NOMO-1 (cell line): Measurements from ENCODE around the gene HECW1.
A peak's percentile ranks its signal among the peaks of the same experiment; 100 is the strongest.

ENCODE experiments used
- DNase-seq, 2 experiments: peaks; one replicate each; lab custom pipeline; 2025; ENCODE audit not compliant: unreplicated experiment in 2 of 2; lab: John Stamatoyannopoulos, UW

Gene HECW1

DNA sequence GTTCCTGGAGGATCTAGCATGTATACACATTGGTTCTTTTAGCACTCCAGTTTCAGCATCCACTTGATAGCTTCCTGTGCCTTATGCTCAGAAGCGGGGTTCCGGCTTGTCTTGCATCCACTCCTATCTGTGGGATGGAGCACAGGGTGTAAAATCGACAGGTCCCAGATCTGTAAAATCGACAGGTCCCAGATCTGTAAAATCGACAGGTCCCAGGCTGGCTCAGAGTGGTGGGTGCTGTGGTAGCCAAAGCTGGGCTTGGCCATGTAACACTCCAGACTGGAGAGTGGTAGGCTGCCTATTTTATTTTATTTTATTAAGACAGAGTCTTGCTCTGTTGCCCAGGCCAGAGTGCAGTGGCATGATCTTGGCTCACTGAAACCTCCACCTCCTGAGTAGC, 30.3 kb downstream of the HECW1 start:
- DNase-seq, result no peak

DNA sequence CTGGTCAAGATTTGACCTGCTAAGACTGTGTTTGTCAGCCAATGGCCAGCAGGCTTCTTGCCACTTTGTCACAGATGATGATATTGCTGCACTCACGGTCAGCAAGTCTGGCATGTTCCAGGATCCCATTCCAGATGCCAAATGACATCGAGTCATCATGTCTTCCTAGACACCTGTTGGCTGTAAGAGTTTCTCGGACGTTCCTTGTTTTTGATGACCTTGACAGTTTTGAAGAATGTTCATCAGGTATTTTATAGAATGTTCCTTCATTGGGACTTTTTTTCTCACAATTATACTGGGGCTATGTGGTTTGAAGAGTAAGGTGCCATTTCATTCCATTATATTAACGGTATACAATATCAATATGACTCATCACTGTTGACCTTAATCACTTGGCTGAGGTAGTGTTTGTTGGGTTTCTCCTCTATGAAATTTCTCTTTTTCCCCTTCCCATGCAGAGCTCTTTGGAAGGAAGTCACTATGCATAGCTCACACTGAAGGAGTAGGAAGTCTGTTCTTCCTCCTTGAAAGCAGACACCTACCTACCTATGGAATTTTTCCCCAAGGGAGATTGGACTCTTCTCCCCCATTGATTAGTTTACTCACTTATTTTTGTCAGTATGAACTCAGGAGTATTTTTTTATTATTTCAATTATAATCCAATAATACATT, 31.6 kb downstream of the HECW1 start:
- no peak for DNase-seq

DNA sequence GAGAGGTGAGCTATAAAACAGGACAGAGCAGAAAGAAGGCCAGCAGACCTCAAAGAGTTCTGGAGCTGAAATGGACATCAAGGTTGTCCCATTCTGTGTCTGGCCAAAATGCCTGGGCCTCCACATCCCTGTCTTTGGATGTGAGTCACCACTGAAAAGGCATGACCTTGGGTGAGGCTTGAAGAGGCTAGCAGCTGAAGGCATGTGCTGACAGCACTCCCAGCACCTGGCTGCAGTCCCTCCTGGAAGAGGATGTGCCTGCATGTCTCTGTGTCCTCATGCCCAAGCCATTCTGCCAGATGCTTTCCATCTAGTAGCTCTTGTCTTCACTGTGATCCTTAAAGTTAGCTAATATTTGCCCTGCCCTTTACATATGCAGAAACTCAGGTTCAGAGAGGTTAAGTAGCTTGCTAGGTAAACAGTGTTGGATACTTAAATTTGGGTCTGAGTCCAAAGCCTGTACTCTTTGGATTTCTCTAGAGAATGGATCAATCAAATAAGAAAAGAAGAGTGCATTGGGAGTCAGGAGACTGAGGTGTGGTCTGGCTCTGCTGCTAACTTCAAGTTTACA, 35.8 kb downstream of the HECW1 start:
- DNase-seq, result no peak

DNA sequence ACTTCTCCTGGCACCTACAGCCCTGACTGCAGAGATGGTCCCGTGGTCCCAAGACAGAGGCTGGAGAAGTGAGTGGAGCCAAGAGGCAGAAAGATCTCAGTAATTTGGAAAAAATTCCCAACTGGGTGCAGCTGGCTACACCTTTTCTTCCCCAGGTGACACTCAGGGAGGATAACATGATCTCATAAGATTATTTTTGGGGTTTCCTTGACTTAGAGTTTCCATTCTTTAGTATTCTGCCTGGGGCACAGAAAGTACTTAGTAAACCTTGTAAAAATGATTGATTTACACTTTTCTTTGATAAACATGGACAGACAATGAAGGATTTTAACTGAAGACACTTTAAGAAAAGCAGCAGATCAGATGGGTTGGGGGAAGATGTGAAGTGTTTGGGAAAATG, 38.6 kb downstream of the HECW1 start:
- no peak for DNase-seq

DNA sequence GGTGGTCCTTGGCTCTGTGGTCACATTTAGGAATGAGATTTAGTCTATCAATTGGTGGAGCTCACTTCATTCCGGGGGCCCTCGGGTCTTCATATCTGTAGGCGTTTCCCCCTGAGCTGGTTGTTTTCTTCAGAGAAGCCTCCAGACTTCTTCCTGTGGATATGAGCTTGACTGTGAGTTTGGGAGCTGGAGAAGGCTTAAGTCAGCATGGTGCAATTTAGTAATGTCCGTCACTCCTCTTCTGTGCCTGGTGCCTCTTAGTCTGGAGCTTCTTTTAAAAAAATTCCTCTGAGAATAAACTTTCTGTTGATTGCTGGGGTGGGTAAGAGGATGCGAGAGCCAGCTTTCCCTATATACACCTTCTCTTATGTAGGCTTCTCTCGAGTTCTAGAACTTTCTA, 40.2 kb downstream of the HECW1 start:
- DNase-seq, result no peak

DNA sequence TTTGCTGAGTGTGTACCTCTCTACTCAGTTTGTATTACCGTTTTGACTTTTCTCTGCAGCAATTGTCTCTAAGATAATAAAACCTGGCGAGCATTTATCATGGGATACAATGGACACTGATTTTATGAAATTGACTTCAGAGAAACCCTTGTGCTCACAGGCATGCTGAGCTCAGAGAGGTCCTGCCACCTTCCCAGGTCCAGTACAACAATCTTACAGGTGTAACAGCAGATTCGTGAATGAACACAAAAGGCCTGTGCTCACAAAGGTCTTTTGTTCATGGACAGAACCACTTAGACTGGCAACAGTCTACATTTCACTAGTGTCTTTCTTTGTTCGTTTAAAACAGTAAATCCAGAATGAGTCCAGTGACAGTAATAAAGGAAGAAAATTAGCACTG, 43.2 kb downstream of the HECW1 start:
- DNase-seq, result no peak

DNA sequence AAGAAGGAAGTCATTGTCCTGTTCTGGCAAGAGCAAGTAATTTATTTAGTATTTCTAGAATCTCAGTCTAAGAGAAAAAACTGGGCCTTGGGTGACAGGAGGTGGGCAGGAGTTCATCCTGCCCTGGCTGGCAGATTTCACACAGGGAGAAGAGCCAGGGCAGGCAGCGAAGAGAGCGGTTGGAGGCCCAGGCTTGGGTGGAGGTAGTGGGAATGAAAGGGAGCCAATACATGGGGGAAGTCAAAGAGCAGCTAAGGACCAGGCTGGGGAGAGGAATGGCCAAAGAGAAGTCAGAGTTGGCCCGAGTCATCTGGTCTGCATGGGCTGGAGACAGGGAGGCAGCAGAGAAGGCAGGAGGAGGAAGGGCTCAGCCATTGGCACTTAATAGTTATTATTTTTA, 51.4 kb downstream of the HECW1 start:
- DNase-seq, result no peak

DNA sequence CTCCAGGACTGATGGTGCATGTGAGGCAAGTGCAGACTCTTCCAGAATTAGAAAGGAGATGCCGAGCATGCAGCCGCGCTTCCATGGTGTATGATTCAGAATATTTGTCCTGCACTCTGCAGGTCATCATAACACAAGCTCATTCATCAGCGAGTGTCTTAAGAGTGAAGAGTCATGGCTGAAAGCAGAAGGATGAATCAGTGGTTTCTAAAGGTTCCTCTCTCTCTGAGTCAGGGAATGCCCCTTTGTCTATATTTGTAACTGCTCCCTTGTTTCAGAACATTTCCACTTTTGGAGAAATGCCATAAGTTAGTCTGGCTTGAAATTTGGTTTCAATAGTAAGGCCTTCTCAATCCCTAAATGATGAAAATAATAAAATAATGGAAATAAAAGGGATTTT, 52.3 kb downstream of the HECW1 start:
- DNase-seq, result peak; percentile 23 to 81

DNA sequence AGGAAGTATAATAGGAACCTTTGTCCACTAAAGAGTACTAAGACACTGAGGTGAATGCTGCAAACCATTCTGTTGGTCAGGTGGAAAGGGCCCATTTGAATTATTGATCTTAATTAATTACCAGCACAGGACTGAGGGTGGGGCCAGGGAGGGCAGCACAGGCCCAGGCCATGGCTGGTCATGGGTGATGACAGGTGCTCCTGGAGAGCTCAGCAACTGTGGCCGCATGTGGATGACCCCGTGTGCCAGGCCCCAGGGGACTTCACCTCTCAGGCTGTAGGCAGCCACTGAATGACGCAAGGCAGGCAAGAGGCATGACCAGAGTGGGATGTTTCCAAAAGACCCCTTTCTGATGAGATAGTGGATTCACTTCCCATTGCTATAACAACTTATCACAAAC, 54.2 kb downstream of the HECW1 start:
- DNase-seq, result no peak

DNA sequence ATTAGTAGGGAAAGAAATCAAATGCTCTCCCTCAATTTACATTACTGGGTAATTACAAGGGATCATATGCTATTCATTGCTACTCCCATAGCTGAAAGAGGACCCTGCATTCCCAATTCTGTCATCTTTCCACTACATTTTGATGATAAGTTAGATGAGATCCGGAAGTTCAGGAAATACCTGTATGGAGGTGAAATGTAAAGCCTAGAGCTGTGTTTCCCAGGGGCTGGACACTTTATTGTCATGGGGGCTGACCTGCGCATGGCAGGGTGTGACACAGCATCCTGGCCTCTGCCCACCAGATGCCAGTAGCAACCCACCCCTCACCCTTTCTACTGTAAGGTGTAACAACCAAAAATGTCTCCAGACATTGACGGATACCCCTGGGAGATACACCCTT, 56.6 kb downstream of the HECW1 start:
- no peak for DNase-seq

DNA sequence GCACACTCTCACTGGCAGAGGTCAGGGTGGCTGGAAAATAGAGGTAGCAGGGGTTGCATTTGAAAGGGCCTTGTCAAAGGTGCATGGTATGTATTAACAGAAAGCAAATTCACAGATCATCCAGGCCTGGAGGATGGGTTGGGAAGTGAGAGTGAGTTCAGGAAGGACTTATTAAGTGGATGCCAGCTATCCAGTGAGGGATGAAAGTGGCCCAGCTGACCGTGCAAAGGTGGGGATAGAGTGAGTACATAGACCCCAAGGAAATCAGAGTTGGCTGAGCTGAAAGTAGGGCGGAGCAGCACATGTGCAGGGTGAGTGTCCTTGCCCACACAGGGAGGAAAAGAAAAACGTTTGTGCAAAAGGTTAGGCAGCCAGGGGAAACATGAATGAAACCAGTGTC, 58.1 kb downstream of the HECW1 start:
- no peak for DNase-seq

DNA sequence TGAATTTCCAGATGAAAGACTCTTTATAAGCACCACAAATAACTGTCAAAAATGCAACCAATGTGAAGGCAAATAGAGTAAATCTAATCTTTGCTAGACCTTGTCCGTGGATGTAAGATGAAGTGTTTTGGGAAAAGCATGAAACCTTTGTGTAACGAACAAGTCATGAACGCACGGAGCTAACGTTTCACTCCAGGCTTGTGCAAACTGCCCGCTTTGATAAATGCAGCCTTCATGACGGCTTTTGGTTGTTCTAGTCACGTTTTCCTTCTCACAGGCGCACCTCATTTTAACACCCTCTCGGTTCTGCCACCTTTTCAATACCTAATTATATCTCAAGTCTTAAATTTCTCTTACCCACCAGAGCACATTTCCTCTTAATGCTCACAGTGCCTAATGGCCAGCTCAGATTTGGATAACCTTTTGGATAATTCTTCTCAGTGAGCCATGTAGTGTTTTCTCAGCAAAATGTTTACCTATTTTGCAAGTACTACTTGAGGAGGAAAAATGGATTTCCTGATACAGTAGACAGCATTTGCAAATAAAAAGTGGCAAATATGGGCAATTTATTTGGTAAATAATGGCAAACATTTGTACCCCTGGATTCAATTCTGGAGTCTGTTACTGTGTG, 63.2 kb downstream of the HECW1 start:
- no peak for DNase-seq

DNA sequence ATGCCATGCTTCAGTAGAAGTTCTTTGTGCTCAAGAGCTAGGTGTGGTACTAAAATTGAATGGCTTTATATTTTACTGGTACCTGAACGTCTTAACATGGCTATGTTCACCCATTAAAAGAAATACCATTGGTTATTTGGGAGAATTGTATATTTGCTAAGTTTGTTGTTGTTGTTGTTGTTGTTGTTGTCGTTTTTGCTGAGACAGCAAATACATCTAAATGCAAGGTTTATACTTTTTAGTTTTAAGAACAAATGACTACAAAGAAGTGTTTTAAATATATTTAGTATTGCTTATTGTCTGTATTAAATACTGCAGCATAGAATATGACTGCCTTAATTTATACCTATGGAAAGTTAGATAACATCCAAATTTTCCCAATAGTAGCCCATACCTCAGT, 66.9 kb downstream of the HECW1 start:
- no peak for DNase-seq

DNA sequence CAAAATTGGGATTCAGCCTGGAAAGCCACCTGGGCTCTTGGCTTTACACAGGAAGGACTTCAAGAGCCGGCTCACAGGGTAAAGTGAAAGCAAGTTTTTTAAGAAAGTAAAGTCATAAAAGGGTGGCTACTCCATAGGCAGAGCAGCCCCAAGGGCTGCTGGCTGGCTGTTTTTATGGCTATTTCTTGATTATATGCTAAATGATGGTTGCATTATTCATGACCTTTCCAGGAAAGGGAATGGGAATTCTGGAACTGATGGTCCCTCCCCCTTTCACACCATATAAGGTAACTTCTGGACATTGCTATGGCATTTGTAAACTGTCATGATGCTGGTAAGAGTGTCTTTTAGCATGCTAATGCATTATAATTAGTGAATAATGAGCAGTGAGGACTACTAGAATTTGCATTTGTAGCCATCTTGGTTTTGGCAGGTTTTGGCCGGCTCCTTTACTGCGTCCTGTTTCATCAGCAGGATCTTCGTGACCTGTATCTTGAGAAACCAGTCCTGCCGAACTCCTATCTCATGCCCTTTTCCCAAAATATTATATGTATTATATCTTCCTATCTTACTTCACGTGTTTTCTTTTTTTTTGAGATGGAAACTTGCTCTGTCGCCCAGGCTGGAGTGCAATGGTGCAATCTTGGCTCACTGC, 80.5 kb downstream of the HECW1 start:
- no peak for DNase-seq

DNA sequence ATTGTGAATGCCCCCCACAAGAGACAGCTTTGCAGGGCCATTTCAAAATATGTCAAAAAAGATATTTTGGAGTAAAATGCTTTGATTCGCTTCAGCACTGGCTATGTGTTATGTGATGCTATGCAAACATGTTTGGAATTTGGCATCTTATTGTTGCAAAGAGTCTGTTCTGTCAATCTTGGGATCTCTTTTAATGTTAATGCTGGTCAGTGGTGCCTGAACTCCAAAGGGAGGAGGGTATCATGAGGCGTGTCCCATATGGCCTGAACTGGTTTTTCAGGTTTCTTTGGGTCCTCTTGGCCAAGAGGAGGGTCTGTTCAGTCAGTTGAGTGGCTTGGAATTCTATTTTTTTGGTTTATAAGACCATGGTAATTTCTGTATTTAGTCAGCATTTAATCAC, 81.4 kb downstream of the HECW1 start:
- no peak for DNase-seq

DNA sequence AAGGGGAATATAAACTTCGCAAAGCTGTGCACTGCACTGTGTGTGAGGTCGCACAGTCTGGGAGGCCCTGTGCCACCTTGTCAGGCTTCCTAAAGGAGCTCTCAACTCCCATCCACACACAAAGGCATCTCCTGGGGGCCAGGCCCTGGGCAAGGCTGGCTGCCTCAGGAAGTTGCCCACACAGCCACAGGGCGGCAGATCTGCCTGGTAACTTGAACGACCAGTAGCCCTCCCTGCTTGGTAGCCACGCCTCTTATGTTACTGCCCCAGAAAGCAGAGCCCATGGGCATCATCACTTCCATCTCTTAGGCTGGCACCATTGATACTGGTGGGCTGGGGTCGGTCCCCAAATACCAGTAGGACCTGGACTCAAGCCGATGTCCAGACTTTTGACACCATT, 82.8 kb downstream of the HECW1 start:
- no peak for DNase-seq

DNA sequence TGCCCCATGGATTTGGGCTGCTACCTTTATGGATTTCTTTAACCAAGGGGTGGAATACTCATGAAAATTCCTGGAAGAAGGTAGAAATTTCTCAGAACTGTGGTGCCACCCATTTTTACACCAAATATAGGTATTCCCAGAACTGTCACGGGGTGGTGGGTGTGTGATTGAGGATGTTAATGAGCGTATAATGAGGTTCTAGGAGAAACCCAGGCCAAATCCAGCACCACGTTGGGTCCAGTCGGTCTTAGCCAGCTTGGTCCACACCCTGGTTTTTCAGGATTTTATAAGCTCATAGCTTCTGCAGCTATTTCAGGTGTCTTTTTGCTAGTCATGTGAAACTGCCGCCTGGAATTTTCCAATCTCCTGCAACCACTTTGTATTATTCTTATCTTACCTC, 83.3 kb downstream of the HECW1 start:
- DNase-seq, result no peak

DNA sequence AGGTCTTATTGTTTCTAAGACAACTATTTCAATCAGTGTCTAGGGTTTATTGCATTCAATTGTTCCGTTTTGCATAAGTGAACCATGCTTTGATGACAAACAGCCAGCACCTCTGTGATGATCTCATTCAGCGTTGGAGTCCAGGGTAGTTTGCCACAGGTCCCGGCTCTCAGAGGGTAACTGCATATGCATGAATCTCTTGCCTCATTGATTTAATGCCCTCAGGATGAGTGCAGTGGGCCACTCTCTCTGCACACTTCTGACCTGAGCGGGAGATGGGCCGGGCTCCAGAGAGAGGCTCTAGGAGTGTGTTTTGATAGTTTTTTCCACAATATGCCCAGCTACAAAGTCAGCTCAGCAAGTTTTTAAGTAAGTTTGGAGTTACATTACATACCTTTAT, 83.9 kb downstream of the HECW1 start:
- DNase-seq, result no peak

DNA sequence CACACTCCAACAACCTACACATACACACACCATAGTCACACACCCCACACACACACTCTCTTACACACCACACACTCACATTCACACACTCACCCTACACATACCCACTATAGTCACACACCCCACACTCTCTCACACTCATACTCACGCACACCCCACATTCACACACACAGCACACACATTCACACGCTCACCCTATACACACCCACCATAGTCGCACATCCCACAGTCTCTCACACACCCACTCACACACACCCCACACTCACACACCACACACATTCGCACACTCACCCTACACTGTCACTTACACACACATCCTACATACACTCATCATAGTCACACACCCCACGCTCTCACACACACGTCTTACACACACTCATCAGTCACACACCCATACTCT, 85.6 kb downstream of the HECW1 start:
- no peak for DNase-seq

DNA sequence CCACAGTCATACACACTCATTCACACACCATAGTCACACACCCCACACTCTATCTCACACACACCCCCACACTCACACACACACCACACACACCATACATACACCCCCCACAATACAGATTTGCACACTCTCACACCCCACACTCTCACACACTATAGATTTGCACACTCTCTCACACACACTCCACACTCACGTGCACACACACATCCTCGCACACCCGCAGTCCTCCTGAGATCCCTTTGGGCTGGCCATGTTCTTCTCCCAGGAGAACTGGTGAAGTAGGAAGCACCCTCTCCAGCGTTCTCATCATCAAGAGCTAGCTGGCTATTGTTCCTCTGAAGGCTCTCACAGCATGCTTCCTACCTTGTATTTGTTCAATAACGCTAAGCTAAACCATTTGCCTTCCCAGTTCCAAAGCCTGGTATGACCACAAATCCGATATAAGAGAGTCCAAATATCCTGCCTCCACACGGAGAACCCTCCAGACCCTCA, 86.2 kb downstream of the HECW1 start:
- no peak for DNase-seq

DNA sequence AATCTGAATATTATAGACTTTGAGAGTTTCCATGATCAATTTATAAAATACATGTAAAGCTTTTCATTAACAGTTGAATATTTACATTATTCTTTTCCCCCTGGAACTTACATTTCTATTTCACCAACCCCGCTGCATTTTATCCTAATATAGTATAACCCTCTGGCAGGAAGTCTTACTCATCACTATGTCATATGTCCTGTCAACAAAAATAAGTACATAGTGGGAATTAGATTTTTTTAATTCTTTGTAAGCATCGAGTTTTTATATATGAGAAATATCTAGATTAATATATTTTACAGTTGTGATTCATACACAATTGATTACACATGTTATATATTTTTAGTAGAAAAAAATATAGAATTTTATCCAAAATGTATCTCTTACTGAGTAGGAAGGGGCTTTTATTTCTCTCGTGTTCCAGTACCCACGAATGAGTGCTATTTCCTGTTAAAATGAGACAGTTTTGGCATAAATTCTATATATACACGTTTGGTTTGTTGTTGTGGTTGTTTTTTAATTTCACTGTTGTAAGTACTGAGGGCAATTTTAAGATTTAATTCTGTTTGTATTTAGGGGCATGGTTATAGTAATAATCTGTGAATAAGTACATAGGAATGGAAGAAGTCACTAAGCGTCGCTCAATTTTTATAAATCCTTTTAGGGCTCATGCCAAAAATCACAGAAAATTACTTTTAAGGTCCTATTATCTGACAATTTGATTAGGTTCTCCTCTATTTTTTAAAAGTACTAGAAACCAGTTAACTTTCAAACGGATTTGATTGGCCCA, 87.1 kb downstream of the HECW1 start:
- no peak for DNase-seq
